Measurements from ENCODE around the gene ZFPM1.

ZFPM1 gene

GRCh38 chr16:88566158-88566557, 113.1 kb downstream of the ZFPM1 start:
- DNase-seq (ENCODE audit: low read depth): peak; percentile 59

- DNase-seq (ENCODE audit: low read depth): no peak
Observed at GRCh38 chr16:88568710-88569613, 115.9 kb downstream of the ZFPM1 start.

DNA sequence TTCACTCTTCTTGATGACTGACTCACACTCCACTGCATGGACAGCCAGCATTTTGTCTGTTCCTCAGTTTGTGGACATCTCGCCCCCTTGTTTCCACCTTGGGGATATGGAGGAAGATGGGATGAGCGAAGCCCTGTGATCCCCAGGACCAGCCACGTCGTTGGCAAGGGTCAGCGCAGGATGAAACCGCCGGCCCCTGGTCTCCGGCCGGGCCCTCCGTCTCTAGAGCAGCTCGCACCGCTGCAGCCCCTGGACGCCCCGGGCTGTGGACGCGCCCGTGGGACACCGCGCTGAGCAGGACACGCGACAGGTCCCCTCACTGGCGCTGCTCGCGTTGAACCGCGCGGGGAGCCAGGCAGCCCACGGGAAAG, 116.5 kb downstream of the ZFPM1 start:
- peak; percentile 14 for DNase-seq (ENCODE audit: low read depth)

- DNase-seq (ENCODE audit: low read depth): peak; percentile 94
Observed at GRCh38 chr16:88569985-88570690, 117.1 kb downstream of the ZFPM1 start, which contains the start of gene ZC3H18. ZC3H18 (plus strand) TSS chr16:88570403; CDS start chr16:88577124, 6,721 bp downstream.

GRCh38 chr16:88570691-88571092, 117.6 kb downstream of the ZFPM1 start:
- peak; percentile 14 for DNase-seq (ENCODE audit: low read depth)

DNA sequence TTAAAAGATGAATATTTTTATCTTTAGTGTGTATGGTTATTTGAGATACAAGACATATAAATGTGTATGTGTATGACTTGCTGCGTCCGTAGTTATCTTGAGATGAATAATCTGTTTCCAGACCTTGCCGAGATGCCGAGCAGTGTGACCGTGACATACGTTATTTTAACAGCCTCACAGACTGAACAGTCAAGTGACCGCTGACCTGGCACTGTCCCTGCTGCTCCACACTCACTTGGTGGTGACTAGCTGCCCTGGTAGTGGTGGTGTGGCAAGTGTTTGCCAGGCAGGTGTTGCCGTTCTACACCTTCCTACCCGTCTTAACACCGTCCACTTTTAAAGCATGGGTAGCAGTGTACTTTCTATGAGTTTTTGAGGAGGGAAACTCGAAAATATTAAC, 122.2 kb downstream of the ZFPM1 start:
- DNase-seq (ENCODE audit: low read depth): no peak

- DNase-seq (ENCODE audit: low read depth): no peak
Observed at GRCh38 chr16:88576307-88576706, 123.2 kb downstream of the ZFPM1 start.

GRCh38 chr16:88577166-88577565, 124.1 kb downstream of the ZFPM1 start:
- DNase-seq (ENCODE audit: low read depth): no peak

- no peak for DNase-seq (ENCODE audit: low read depth)
Observed at GRCh38 chr16:88578446-88579313, 125.6 kb downstream of the ZFPM1 start.

GRCh38 chr16:88580371-88580770, 127.3 kb downstream of the ZFPM1 start:
- no peak for DNase-seq (ENCODE audit: low read depth)

GRCh38 chr16:88581033-88581432, 128.0 kb downstream of the ZFPM1 start:
- DNase-seq (ENCODE audit: low read depth): no peak

DNA sequence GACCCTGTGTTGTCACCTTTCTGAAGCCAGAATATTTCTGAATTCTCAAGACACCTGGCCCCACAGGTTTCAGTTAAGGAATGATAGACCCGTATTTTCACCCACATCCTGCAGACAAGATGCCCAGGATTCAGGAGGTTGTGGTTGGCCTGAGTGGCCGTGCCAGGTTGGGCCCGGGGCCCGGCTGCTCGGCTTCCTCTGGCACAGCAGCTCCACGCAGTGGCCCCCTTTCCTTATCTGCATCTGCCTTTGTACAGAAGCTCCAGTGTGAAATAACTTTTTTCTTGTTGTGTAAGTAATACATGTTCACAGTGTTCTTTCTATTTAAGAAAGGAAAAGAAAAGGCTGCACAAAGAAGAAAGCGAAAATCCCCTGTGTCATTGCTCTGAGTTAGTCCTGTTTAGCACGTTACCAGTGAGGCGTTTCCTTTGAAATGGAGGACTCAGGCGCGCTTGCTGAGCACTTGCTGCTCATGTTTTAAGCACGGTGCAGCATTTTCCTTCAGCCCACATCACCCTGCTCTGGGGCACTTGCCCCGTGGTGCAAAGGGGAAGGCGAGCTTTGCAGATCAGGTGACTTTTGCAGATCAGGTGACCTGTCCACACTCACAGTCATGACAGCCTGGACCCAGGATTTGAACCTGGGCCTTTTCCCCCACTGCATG, 130.0 kb downstream of the ZFPM1 start:
- no peak for DNase-seq (ENCODE audit: low read depth)

DNA sequence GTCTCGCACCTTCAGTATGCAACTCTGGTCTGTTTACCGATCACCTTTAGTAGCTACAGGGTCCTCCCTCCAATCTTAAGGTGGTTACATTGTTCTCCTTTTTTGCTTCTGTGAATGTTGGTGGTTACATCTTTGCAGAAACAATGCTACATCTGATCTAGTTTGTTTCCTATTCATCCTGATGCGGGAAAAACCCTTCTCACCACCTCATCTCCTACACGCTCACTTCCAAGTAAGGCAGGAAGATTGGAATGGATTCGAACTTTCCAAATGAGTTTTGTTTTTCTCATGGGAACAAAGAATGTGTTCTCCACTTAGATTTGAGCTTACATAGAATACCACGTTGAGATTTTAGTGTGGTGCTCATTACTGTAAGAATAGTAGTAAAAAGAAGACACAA, 131.6 kb downstream of the ZFPM1 start:
- no peak for DNase-seq (ENCODE audit: low read depth)

GRCh38 chr16:88585269-88585668, 132.2 kb downstream of the ZFPM1 start:
- no peak for DNase-seq (ENCODE audit: low read depth)

DNA sequence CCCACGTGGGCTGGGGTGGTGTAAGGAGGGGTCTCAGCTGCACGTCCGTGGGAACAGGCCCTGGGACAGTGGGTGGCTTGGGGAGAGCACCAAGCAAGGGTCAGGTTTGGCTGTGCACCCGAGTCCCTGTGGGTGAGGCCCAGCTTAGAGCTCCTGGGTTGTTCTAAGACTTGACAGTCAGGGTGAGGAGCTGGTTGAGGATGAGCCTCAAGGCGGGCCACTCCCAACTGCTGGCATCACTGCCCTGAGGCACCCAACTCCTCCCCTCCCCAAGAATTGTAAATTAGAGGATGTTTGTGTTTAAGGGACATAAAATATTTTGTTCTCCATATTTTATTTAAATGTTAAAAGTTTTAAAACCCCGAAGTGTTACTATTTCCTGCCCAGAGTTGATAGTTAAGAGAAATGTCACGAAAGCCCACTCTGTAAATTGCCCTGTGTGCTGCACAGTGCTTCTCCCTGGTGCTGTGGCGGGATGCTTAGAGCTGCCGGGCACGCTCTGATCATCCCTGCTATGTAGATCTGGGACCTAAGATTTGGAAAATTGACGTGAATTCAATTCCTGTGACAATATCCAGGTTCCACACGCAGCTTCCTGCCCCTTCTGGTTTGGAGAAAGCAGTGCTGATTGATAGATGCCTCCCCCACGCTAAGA, 133.0 kb downstream of the ZFPM1 start:
- no peak for DNase-seq (ENCODE audit: low read depth)
